ENCODE results near the gene SNU13. TPM values are rescaled to one million over a fixed set of nuclear protein-coding genes. Genes with fewer than 3 reads are reported as not detected.
"Not testable (repeated sequence)": the region's sequence is repeated elsewhere in the genome, so short reads cannot be mapped to it uniquely, and the experiment has no call there.

Gene SNU13
- total RNA-seq: 116 TPM
- long read RNA-seq, transcript SNU13-201 (3 exons, 877 nt): minor isoform, 45 of 235 reads
- long read RNA-seq, transcript SNU13-202 (3 exons, 1,503 nt): major isoform, 169 of 235 reads
- long read RNA-seq, partial matches to known transcripts: 11 of 235 reads
- long read RNA-seq, other reads (novel, unspliced or antisense): 7 of 235 reads

DNA sequence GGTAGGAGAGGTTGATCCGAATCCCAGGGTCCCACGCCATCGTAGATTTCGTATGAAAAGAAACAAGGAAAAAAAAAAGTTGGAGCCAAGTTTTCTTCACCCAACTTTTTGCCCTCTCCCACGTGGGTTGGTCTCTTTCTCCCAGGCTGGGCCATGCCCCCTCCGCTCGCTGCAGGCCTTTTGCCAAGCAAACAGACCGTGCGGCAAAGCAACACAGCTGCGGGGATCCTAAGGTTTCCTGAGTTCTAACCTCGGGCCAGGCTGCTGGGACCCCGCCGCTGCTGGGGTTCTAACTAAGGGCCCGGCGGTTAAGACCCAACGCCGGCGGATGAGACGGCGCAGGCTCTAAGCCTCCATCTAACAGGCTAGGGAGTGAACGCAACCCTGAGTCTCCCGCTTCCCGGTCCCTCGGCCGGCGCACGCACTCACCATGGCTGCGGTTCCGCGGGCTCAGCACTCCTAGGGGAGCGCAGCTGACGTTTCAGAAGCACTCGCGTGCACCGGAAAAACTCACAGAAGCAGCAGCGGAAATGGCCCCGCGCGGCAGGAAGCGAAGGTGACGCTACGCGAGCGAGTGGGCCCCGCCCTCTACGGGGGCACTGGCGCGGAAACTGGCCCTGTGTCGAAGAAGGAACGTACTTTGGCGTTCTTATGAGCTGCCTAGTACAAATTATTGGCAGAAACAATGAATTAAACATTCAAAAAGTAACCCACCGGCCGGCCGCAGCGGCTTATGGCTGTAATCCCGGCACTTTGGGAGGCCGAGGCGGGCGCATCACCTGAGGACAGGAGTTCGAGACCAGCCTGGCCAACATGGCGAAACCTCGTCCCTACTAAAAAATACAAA lies at the start of gene SNU13:
Gene SNU13, minus strand, starts transcription at position 503 of the 847 bp plus-strand sequence. Its CDS starts 71 bp downstream, at position 432.
- DNase-seq (ENCODE audit: low spot score): peak; percentile 97

DNA sequence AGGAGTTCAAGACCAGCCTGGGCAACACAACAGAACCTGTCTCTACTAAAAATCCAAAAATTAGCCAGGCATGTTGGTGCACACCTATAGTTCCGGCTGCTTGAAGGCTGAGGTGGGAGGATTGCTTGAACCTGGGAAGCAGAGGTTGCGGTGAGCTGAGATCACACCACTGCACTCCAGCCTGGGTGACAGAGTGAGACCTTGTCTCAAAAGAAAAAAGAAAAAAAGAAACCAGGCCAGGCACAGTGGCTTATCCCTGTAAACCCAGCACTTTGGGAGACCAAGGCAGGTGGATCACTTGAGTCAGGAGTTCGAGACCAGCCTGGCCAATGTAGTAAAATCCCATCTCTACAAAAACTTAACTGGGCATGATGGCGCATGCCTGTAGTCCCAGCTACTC lies 44.6 kb upstream of the SNU13 start:
- DNase-seq (ENCODE audit: low spot score): peak; percentile 65

DNA sequence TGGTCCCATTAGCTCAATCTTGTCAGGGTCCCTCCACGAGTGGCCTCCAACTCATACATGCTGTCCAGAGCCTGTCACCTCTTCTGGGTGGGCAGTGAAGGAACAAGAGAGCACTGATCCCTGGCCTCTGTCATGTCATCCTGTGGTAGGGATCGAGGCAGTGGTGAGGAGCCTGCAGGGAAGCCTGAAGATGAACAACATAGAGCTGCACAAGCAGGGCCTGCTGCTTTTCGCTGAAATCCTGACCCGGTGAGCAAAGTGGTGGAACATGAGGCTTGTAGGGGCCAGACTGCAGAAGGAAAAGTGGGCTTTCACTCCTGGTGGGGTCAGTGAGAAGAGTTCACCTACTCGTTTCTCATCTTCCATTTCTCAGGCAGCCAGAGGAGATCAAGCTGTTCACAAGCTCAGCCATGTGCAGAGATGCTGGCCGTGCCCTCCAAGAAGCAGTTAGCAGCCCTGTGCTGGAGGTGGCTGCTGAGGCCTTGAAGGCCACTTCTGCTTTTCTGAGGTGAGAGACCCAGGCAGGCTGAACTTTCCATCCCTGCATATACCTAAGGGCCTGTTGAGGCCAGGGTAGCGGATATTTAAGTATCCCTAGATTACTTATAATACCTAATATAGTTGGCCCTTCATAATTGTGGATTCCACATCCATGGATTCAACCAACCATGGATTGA lies 43.6 kb upstream of the SNU13 start:
- DNase-seq (ENCODE audit: low spot score): peak; percentile 53

DNA sequence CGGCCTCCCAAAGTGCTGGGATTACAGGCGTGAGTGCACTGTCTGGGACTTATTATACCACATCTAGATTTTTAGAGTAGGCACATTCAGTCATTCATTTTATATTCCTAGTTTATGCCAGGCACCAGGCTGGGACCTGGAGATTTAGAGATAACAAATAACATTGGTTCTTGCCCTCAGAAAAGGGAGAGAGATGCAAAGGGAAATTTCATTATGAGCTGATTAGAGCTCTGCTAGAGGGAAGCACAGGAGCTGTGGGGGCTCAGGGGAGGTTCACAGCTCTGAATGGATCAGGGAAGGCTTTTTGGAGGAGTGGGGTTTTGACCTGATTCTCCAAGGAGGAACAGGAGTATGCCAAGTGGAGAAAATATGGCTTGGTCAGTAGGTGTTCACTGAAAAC lies 42.9 kb upstream of the SNU13 start:
- DNase-seq (ENCODE audit: low spot score): peak; percentile 22

DNA sequence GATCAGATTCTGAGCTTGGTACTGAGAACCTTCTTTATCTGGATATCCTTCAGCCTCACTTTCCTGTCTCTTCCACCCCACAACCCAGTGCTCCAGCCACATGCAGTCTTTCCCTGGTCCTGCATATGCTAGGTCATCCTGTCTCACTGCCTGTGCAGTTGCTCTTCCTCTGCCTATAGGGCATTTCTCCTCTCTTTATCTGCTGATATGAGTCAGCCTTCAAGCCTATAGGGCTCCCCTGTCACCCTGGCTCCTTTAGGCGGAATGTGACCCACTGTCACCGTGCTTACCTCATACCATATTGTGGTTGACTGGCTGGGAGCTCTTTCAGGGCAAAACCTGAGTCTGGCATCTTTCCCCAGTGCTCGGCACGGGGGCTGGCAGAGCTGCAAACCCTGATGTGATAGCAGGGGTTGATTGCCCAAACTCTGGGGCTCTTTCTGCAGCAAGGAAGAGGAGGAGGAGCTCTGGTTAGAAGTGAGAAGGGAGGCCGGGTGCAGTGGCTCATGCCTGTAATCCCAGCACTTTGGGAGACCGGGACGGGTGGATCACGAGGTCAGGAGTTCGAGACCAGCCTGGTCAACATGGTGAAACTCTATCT lies 36.9 kb upstream of the SNU13 start:
- peak; percentile 39 for DNase-seq (ENCODE audit: low spot score)

DNA sequence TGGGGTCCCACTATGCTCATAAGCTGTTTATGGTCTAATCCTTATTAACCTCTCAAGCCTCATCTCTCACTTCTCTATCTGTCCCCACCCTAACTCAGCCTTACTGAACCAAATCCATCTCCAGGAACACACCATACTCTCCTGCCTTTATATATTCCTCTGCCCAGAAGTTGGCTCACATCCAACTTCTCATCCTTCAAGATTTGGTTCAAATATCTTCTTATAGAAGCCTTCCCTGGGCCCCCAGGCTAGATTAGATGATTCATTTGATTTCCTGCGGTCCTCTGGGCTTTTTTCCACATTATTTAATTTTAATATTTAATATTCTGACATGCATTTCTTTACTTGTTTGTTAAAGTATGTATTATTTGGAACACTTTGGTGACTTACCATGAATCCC lies 33.8 kb upstream of the SNU13 start:
- no peak for DNase-seq (ENCODE audit: low spot score)

DNA sequence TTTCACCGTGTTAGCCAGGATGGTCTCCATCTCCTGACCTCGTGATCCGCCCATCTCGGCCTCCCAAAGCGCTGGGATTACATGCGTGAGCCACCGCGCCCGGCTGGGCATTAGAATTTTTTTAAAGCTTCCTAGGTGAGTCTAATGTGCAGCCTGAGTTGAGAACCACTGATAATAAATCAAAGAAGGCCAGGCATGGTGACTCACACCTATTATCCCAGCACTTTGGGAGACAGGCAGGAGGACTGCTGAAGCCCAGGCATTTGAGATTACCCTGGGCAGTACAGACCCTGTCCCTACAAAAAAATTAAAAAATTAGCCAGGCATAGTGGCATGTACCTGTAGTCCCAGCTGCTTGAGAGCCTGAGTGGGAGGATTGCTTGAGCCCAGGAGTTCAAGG lies 24.3 kb upstream of the SNU13 start:
- peak; percentile 59 for DNase-seq (ENCODE audit: low spot score)

DNA sequence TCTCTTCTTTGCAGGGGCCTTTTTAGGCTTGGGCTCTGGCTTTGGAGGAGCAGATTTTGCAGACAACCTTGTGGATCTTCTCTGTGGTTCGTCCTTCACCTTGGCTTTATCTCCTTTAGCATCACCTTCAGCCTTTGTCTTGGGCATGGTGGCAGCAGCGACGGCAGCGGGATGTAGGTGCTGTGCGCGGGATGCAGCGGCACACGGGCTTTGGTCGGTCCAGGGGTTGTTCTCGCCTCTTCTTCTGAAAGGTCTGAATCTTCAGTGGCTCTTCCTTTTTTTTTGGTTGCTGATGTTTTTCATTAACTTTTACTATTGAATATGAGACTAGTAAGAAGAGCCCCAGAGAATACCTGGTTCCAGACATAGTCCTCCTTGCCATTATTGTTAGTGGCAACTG lies 20.7 kb upstream of the SNU13 start:
- DNase-seq (ENCODE audit: low spot score): peak; percentile 51

DNA sequence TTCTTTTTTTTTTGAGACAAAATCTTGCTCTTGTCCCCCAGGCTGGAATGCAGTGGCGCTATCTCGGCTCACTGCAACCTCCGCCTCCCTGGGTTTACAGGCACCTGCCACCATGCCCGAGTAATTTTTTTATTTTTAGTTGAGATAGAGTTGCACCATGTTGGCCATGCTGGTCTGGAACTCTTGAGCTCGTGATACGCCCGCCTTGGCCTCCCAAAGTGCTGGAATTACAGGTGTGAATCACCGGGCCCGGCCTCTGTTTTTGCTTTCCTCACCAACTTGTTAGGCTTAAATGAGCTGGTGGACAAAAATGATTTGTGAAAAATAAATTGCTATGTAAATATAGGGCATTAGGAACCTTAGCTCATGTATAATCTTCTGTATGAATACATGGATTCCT lies 14.1 kb upstream of the SNU13 start:
- no peak for DNase-seq (ENCODE audit: low spot score)

DNA sequence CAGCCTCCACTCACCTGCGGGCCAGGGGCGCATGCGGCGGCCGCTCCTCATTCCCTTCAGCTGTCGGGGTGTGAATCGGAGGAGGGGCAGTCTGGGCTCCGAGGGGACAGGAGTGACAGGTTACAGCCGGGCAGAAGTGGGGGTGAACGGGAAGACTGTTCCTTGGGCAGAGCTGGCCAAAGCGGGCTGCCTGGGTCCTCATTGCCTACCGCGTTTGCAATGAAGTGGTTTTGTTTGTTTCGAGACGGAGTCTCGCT lies 11.4 kb upstream of the SNU13 start:
- DNase-seq (ENCODE audit: low spot score): no peak

DNA sequence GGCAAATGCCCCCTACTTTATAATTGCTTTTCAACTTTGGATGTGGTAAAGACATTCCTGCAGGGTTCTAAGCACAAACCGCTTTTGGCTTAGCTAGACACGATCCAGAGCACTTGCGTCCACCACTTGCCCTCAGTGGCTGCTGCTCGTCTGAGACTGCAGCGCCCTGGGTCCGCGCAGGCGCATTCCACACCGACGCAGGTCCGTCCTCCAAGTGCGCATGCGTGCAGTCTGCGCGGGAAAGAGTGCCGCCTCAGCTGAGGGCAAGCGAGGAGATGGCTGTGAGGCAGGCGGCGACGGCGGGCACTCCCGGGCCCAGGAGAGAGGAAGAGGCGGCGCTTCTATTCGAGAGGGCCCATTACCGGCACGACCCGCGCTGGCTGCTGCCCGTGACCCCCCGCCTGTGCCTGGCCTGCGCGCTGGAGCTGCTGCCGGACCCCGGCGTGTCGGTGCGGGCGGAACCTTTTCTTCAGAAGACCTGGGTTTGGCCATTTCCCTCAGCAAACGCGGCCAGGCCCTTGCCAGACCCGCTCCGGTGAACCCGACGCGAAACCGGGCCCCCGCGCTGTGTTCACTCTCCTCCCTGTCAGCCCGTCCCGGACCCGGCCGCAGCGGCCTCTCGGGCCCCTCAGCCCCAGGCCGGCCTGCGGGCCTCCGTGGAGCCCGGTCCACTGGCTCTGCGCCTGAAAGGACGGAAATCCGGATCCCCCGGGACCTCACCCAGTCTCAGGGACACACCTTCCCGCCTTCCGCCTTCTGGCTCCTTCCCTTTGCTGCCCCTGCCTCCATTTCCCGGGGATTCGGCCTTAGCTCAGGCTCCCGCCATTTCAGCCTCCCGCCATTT lies 10.8 kb upstream of the SNU13 start, which contains the start of gene MEI1:
Gene MEI1, plus strand, starts transcription at position 240 of the 844 bp plus-strand sequence. Its CDS starts 36 bp downstream, at position 276.
- DNase-seq (ENCODE audit: low spot score): peak; percentile 95

DNA sequence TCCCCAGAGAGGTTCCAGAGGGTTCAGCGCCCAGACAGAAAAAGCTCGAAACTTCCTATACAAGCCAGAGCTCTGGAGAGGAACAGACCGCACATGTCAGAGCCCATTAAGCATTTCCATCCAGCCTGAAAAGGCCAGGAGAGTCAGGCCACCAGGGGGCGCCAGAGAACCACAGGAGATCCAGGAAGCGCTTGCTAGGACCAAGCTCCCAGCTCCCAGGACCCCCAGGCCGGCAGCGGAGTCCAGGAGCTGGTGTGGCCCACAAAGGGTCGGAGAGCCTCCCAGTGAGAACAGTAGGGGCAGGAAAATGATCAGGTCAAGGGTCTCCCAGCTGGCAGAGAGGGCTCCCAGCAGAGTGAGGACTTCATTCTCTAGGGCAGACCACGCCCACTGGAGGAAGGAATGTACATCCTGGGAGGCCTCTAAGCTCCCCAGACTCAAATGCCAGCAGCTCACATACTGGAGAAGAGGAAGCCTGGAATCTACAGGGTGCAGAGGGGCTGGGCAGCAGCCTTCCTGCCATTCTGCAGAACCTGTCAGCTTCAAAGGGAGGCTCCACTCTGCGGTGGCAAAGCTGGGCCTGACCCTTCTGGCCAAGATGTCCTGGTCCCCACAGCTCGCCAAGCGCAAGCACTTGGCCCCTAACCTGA lies 8.6 kb upstream of the SNU13 start:
- peak; percentile 94 for DNase-seq (ENCODE audit: low spot score)

DNA sequence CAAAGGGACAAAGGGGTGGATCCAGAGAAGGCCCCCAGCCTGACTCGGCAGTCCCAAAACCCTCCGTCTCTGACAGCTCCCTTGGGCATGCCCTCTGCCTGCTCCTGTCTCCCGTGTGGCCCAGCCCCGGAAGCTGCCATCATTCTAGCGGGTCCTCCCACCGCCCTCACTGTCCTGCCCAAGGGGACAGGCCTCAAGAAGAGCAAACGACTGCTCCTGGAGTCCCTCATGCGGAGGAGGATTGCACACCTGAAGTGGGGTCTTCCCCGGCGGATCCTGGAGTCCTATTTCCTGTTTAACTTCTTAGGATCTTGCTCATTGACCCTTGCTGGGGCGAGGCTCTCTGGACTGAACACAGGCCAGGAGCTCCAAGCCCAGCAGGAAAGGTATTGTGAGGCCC lies 8.0 kb upstream of the SNU13 start:
- no peak for DNase-seq (ENCODE audit: low spot score)

DNA sequence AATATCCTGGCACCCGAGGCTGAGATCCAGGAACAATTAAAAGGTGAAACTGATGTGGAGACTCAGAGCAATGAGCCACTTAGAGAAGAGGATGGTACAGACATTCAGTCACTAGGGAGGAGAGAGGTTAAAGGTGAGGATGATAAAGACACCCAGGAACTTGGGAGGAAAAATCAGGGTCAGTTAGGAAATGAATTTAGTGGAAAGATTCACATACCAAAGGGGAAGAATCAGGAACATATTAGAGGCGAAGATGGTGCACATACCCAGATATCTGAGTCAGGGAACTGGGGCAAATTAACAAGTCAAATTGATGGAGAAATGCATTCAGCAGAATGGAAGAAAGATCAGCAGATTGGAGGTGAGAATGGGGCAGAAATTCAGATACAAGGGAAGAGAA lies 6.5 kb upstream of the SNU13 start:
- DNase-seq (ENCODE audit: low spot score): no peak

DNA sequence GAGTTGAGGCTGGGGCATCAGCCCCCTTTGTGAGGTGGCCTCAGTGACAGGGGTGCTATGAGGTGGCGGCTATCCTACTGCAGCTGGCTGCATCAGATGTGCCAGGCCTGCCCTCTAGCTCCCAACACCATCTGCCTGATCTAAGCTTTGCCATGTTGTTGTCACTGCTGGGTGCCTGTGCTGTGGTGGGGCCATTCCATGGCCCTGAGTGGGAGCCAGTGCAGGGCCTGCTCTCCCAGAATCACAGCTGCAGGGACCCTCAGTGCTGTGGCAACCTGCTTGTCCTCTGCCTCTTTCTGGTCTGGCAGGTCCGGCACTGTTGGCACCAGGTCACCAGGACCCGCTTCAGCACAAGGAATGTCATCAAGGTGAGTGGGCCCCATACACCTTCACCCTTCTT lies 1.8 kb upstream of the SNU13 start:
- no peak for DNase-seq (ENCODE audit: low spot score)

DNA sequence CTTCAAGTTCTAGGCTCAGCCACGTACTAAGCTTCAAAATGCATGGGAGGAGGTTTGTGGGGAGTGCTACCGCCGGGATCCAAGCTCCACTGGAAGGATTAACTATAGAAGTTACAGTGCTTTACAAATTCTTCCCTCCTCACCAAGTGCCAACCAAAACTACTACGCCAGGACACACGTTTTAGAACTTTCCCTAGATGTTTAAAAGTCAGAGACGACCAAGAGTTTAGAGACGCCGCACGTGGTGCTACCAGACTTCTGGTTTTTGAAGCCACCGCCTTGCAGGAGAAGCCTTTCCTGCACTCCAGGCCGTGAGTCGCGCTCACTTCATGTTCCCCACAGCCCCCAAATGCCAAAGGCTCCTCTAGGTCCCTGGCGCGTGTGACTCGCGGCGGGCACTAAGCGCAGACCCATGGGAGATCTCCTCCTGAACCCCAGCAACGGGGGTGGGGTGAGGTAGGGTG lies 734 bp downstream of the SNU13 start:
- no peak for DNase-seq (ENCODE audit: low spot score)

DNA sequence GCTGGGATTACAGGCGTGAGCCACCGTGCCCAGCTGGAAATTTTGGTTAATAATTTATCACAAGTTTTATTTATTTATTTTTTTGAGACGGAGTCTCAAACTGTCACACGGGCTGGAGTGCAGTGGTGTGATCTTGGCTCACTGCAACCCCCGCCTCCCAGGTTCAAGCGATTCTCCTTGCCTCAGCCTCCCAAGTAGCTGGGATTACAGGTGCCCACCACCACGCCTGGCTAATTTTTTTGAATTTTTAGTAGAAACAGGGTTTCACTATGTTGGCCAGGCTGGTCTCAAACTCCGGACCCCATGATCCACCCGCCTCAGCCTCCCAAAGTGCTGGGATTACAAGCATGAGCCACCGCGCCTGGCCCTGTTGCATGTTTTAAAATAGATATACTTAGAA lies 1.8 kb downstream of the SNU13 start:
- not testable (repeated sequence) for DNase-seq (ENCODE audit: low spot score)

DNA sequence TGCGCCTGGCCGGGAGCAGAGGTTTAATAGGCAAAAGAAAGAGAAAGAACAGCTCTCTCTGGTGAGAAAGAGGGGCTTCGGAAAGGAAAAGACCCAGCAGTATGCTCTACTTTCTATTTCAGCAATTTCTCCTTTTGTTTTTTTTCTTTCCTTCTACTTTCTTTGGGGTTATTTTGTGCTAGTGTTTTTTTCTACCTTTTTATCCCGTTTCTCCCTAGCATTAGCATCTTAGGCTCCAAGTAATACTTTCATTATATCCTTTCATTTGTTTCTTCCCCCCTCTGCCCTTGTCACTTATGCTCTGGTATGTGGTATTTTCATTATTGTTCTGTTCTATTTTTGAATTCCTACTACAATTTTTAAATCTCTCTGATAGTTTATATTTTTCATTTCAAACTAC lies 4.5 kb downstream of the SNU13 start:
- DNase-seq (ENCODE audit: low spot score): no peak

DNA sequence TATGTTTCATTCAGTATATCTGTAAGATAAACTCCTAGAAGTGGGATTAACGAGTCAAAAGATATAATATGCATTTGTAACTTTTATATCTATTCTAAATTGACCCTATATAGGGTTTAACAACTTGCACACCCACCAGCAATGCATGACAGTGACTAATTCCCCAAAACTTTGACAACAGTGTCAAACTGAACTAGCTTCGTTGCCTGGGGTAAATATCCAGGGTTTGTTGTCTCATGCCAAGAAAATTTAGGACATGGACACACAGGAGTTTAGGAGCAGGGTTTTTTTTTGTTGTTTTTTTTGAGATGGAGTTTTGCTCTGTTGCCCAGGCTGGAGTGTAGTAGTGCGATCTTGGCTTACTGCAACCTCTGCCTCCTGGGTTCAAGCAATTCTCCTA lies 5.1 kb downstream of the SNU13 start:
- no peak for DNase-seq (ENCODE audit: low spot score)

DNA sequence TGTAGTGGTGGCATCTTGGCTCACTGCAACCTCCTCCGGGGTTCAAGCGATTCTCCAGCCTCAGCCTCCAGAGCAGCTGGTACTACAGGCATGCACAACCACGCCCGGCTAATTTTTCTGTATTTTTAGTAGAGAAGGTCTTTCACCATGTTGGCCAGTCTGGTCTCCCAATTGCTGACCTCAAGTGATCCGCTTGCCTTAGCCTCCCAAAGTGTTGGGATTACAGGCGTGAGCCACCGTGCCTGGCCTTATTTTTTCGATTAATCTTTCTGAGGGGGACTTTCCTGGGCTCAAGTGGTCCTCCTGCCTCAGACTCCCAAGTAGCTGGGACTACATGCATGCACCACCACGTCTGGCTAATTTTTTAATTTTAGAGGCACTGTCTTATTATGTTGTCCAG lies 5.6 kb downstream of the SNU13 start:
- DNase-seq (ENCODE audit: low spot score): no peak
